ENCODE measurements around the gene MGA. TPM values are rescaled to one million over a fixed set of nuclear protein-coding genes. Genes with fewer than 3 reads are reported as not detected.

Gene MGA

DNA sequence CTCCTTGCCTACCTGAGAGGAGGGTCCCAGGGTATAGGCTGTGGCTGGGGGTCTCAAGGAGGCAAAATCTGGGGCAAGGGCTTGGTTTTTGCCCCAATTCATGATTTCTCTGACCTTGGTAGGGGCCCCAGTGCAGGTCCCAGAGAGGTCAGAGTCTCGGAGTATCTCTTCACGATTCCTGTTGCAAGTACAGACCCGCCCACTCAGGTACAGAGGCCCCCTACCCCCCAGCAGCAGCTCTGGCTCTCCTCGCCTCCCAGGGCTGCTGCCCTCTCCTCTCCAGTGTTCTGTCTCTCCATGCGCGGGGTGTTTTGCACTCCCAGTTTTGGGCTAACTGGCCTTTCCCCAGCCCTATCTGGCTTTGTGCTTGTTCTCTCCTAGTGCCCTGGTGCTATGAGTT is 162.3 kb downstream of the MGA start:
- no peak overlapping the region for H3K4me3 ChIP-seq (ENCODE audit: low read length)
- H3K79me1 ChIP-seq (ENCODE audit: low read length), result no peaks in the 10 kb centered on the region
- H3K18ac ChIP-seq (ENCODE audit: low read length), result no peak overlapping the region
- H2AK5ac ChIP-seq (ENCODE audit: low read length), result no peak overlapping the region
- H2BK15ac ChIP-seq (replicated peaks; ENCODE audit: low read depth), result no peak overlapping the region
- DNase-seq, result no peak
- no peak overlapping the region for H4K8ac ChIP-seq (ENCODE audit: low read depth, low read length)
- H3K36me3 ChIP-seq (ENCODE audit: control insufficient read depth, insufficient read depth, low read length), result no peaks in the 10 kb centered on the region
- no peak overlapping the region for H3K23ac ChIP-seq (ENCODE audit: low read length)
- H4K5ac ChIP-seq (ENCODE audit: low read length), result no peak overlapping the region
- H2BK5ac ChIP-seq (ENCODE audit: low read length), result no peak overlapping the region
- no peak overlapping the region for H3K9ac ChIP-seq (ENCODE audit: low read length)
- H3K27me3 ChIP-seq (ENCODE audit: insufficient read depth, low read length, poor library complexity), result no peaks in the 10 kb centered on the region
- H3K27ac ChIP-seq (ENCODE audit: low read depth, low read length), result no peak overlapping the region
- no CpG with 5 or more reads among the region's 6 CpGs for WGBS (ENCODE audit: extremely low coverage, insufficient coverage, low lambda C conversion rate)
- H3K4ac ChIP-seq (ENCODE audit: low read depth, low read length), result no peak overlapping the region
- no peak overlapping the region for H3K56ac ChIP-seq (ENCODE audit: low read length)
- H3K79me2 ChIP-seq (ENCODE audit: control insufficient read depth, insufficient read depth, low read length), result no peaks in the 10 kb centered on the region
- no peak overlapping the region for H2BK120ac ChIP-seq (ENCODE audit: low read depth, low read length)
- H3K4me1 ChIP-seq (ENCODE audit: control insufficient read depth, low read depth, low read length), result no peaks in the 10 kb centered on the region
- H3K4me2 ChIP-seq (ENCODE audit: low read length), result no peak overlapping the region

Small RNA genes lying within 50 kb of the gene (small RNA-seq; reads per million reads assigned to genes)
- gene MIR626 (ENCODE audit: insufficient read depth), result not detected
